HCT116 (cell line): Measurements from ENCODE around the gene PLEKHG5. TPM values are rescaled to one million over a fixed set of nuclear protein-coding genes. Genes with fewer than 3 reads are reported as not detected.
A peak's percentile ranks its signal among the peaks of the same experiment; 100 is the strongest.

Experiments
- ATAC-seq: fragments of 200-7000 bp; cut with Tn5 transposase; 2 replicates; pipeline ENCODE4 v1.9.1; 2020; ENCODE audit warnings: mild to moderate bottlenecking, moderate library complexity
- BruUV-seq: library from RNA; stranded (reverse); fragments of 400-500 nt; replicated peaks from 2 replicates; lab custom pipeline; 2021; lab: Mats Ljungman, UMichigan
- CTCF ChIA-PET: fragments of 300-600 bp; sonication (Branson Sonifier 250); formaldehyde crosslinking; loops from one replicate; lab custom pipeline; 2021; ENCODE audit warnings: antibody characterized with exemption; lab: Charles Lee
- POLR2A ChIA-PET: fragments of 300-600, 350-600 bp; sonication (Branson Sonifier 250); formaldehyde crosslinking; loops from one replicate; lab custom pipeline; 2021; ENCODE audit warnings: antibody characterized with exemption; lab: Charles Lee
- RAD21 ChIA-PET, 2 experiments: fragments of 300-600 bp; sonication (Branson Sonifier 250); formaldehyde crosslinking; loops; one replicate each; lab custom pipeline; 2023; ENCODE audit warnings: low total read pairs in 2 of 2; ENCODE audit not compliant: uncharacterized antibody in 2 of 2, unreplicated experiment in 2 of 2, low non-redundant PET in 1 of 2; lab: Charles Lee
- DNase-seq: peaks from one replicate; pipeline ENCODE4 v3.0.0-alpha.2; 2010; ENCODE audit warnings: low read depth, low spot score
- H2AFZ ChIP-seq: fragments of 200-600 bp; shearing (Covaris generic), sonication (generic); 2 replicates; pipeline ENCODE4 v1.6.1; 2017; ENCODE audit warnings: low read depth, mixed run types, mixed read lengths, antibody characterized with exemption, low read length; ENCODE audit not compliant: poor library complexity, severe bottlenecking
- H3K27ac ChIP-seq: 2 replicates; pipeline ENCODE4 v1.5.1; 2012; ENCODE audit warnings: low read depth, low read length
- H3K27me3 ChIP-seq: fragments of 200-600 bp; sonication (generic); 2 replicates; pipeline ENCODE4 v1.6.1; 2016; ENCODE audit warnings: mixed run types, low read length, mixed read lengths; ENCODE audit not compliant: insufficient read depth
- H3K36me3 ChIP-seq, 2 experiments: fragments of 200-500 bp in 1 of 2; fragments of 200-600 bp in 1 of 2; sonication (Bioruptor generic) in 1 of 2; sonication (generic) in 1 of 2; 2 replicates each; pipeline versions ENCODE4 v1.5.1 to v1.6.1; 2014 to 2016; ENCODE audit warnings: low read length in 2 of 2, inconsistent platforms in 1 of 2, mixed read lengths in 1 of 2, mixed run types in 1 of 2; ENCODE audit not compliant: insufficient read depth in 2 of 2, control insufficient read depth in 1 of 2
- H3K4me1 ChIP-seq, 2 experiments: fragments of 200-600 bp in 1 of 2; sonication (generic) in 1 of 2; 2 replicates each; pipeline versions ENCODE4 v1.5.1 to v1.6.1; 2012 to 2017; ENCODE audit warnings: low read length in 2 of 2, inconsistent platforms in 1 of 2, mild to moderate bottlenecking in 1 of 2, mixed read lengths in 1 of 2, mixed run types in 1 of 2, moderate library complexity in 1 of 2; ENCODE audit not compliant: insufficient read depth in 2 of 2, control insufficient read depth in 1 of 2
- H3K4me2 ChIP-seq: fragments of 200-600 bp; sonication (generic); 2 replicates; pipeline ENCODE4 v1.6.1; 2017; ENCODE audit warnings: mixed run types, low read length, mixed read lengths
- H3K4me3 ChIP-seq, 2 experiments: fragments of 200-600 bp in 1 of 2; sonication (generic) in 1 of 2; replicated peaks in 1 of 2; 2 replicates each; pipeline ENCODE4 v1.5.1; 2011 to 2016; ENCODE audit warnings: low read length in 2 of 2, control low read depth in 1 of 2, low read depth in 1 of 2, mild to moderate bottlenecking in 1 of 2, mixed read lengths in 1 of 2, mixed run types in 1 of 2
- H3K79me2 ChIP-seq: fragments of 200-600 bp; sonication (generic); 2 replicates; pipeline ENCODE4 v1.6.1; 2017; ENCODE audit warnings: mild to moderate bottlenecking, mixed run types, low read length, moderate library complexity, mixed read lengths; ENCODE audit not compliant: insufficient read depth
- H3K9ac ChIP-seq: fragments of 200-600 bp; sonication (generic); 2 replicates; pipeline ENCODE4 v1.6.1; 2016; ENCODE audit warnings: low read length, mixed read lengths
- H3K9me2 ChIP-seq: fragments of 200-600 bp; sonication (generic), shearing (Covaris generic); 2 replicates; pipeline ENCODE4 v1.6.1; 2017; ENCODE audit warnings: mixed run types, mild to moderate bottlenecking, moderate library complexity; ENCODE audit not compliant: insufficient read depth
- H3K9me3 ChIP-seq, 2 experiments: fragments of 200-500 bp in 1 of 2; fragments of 200-600 bp in 1 of 2; sonication (Bioruptor generic) in 1 of 2; sonication (generic) in 1 of 2; 2 replicates each; pipeline ENCODE4 v1.6.1; 2014 to 2017; ENCODE audit warnings: low read length in 2 of 2, mixed read lengths in 2 of 2, inconsistent platforms in 1 of 2, low read depth in 1 of 2, mild to moderate bottlenecking in 1 of 2, mixed run types in 1 of 2, moderate library complexity in 1 of 2; ENCODE audit not compliant: control insufficient read depth in 1 of 2, insufficient read depth in 1 of 2
- H4K20me1 ChIP-seq: fragments of 200-600 bp; sonication (generic), shearing (Covaris generic); 2 replicates; pipeline ENCODE4 v1.6.1; 2017; ENCODE audit warnings: mixed run types, mild to moderate bottlenecking, moderate library complexity; ENCODE audit not compliant: insufficient read depth
- CBX3 ChIP-seq: IDR thresholded peaks from 2 replicates; pipeline ENCODE4 v1.6.1; 2012; ENCODE audit warnings: low read depth
- CEBPB ChIP-seq: IDR thresholded peaks from 2 replicates; pipeline ENCODE4 v1.6.1; 2012; ENCODE audit warnings: low read depth
- ELF1 ChIP-seq: IDR thresholded peaks from 2 replicates; pipeline ENCODE4 v1.6.1; 2012; ENCODE audit warnings: low read depth, borderline replicate concordance
- EZH2phosphoT487 ChIP-seq: fragments of 200-600 bp; IDR thresholded peaks from 2 replicates; pipeline ENCODE4 v1.6.1; 2018; ENCODE audit warnings: antibody characterized with exemption, borderline replicate concordance
- JUND ChIP-seq: IDR thresholded peaks from 2 replicates; pipeline ENCODE4 v1.6.1; 2012
- MAX ChIP-seq: IDR thresholded peaks from 2 replicates; pipeline ENCODE4 v1.6.1; 2012
- POLR2A ChIP-seq: IDR thresholded peaks from 2 replicates; pipeline ENCODE4 v1.7.0; 2011; ENCODE audit warnings: borderline replicate concordance; ENCODE audit not compliant: insufficient read depth, insufficient read length; ENCODE audit errors: extremely low read depth
- POLR2AphosphoS5 ChIP-seq: IDR thresholded peaks from 2 replicates; pipeline ENCODE4 v1.6.1; 2011; ENCODE audit warnings: mild to moderate bottlenecking, low read depth, low read length, moderate library complexity
- RAD21 ChIP-seq: IDR thresholded peaks from 2 replicates; pipeline ENCODE4 v1.6.1; 2012; ENCODE audit warnings: low read depth, mild to moderate bottlenecking
- SIN3A ChIP-seq: IDR thresholded peaks from 2 replicates; pipeline ENCODE4 v1.6.1; 2012; ENCODE audit warnings: low read depth
- TCF7L2 ChIP-seq: IDR thresholded peaks from 2 replicates; pipeline ENCODE4 v1.7.0; 2011; ENCODE audit warnings: borderline replicate concordance, inconsistent platforms; ENCODE audit not compliant: insufficient read depth, insufficient read length; ENCODE audit errors: extremely low read depth
- YY1 ChIP-seq: IDR thresholded peaks from 2 replicates; pipeline ENCODE4 v1.6.1; 2011; ENCODE audit warnings: low read length, low read depth, moderate library complexity, mild to moderate bottlenecking; ENCODE audit not compliant: insufficient replicate concordance; ENCODE audit errors: extremely low read depth
- ZNF274 ChIP-seq: fragments of 200-500 bp; sonication (Bioruptor generic); IDR thresholded peaks from 2 replicates; pipeline ENCODE4 v1.6.1; 2014; ENCODE audit warnings: mild to moderate bottlenecking, low read depth, low read length, inconsistent platforms
- intact Hi-C: fragments of 100-400 bp; cut with micrococcal nuclease; formaldehyde crosslinking; loops from 2 replicates; pipeline ENCODE4 v1.10.0; 2022
- total RNA-seq: library from RNA; stranded (reverse); gene quantifications from one replicate; pipeline ENCODE4 v1.2.1, GENCODE V29; 2021; ENCODE audit not compliant: unreplicated experiment

The PLEKHG5 gene
- total RNA-seq, 1 experiment from 2014 or later, result 33.0 TPM

- Histone ChIP-seq H3K36me3 (peaks cover 3 to 11% of the 10 kb centered on the region in 2 experiments; a peak in 1 of 4 replicates), H3K4me1 (peaks cover 3 to 10% of the 10 kb centered on the region in 2 experiments; a peak in 3 of 4 replicates), H3K9me3 (no peaks in the 10 kb centered on the region), H3K4me2 (no peak overlapping the region), H3K9ac (no peak overlapping the region), H3K9me2 (no peaks in the 10 kb centered on the region), H3K79me2 (no peaks in the 10 kb centered on the region), H3K4me3 (no peak overlapping the region), H3K27ac (no peak overlapping the region), H2AFZ (no peak overlapping the region), H3K27me3 (no peaks in the 10 kb centered on the region), H4K20me1 (no peaks in the 10 kb centered on the region)
- ChIA-PET CTCF (interaction anchor here (0.7 kb wide), 1 partner anchor 10 kb away, joined by 3 read pairs; no protein-coding TSS in a partner anchor), POLR2A (interaction anchor here (1.0 to 1.6 kb wide), 2 partner anchors 13 to 42 kb away, joined by 3 to 4 read pairs; partner anchors contain the start of gene HES2), RAD21 (no interaction called here)
- DNase-seq, result no peak
- intact Hi-C loops, result no loop called here
- TF ChIP-seq POLR2AphosphoS5 (peak; percentile 41), YY1 (no peak), RAD21 (no peak), JUND (0 out of 2 replicates have a peak, but pooled peaks have one; percentile 7), EZH2phosphoT487 (no peak), CBX3 (no peak), ELF1 (no peak), POLR2A (no peak), SIN3A (0 out of 2 replicates have a peak, but pooled peaks have one; percentile 32), CEBPB (no peak), MAX (no peak), TCF7L2 (no peak), ZNF274 (no peak)
- ATAC-seq, result no peak
- BruUV-seq, result no TSS peak
Observed at GRCh38 chr1:6461538-6462411, 29.7 kb downstream of the PLEKHG5 start.
